HG03159 (cell line): Measurements from ENCODE around the gene KCNMB2.

Experiments used
- ATAC-seq: cut with Tn5 transposase; IDR thresholded peaks from one replicate; pipeline ENCODE4 v1.9.1; 2021; ENCODE audit warnings: mild to moderate bottlenecking, moderate library complexity; ENCODE audit not compliant: unreplicated experiment

KCNMB2 gene

DNA sequence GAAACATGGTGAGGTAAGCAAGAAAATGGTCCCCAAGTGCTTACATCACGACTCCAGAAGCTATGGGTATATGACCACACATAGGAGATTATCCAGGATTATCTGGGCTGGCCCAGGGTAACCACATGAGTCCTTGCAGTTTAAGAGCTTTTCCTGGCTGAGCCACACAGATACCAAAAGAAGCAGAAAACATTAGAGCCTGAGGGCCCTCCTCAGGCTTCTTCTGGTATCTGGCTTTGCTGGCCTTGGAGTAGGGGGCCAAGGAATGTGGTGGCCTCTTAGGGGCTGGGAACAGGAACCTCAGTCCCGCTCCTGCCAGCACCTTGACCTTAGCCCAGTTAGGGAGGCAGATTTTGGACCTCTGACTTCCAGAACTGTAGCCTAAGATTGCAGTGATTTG, 259.1 kb downstream of the KCNMB2 start:
- no peak for ATAC-seq

DNA sequence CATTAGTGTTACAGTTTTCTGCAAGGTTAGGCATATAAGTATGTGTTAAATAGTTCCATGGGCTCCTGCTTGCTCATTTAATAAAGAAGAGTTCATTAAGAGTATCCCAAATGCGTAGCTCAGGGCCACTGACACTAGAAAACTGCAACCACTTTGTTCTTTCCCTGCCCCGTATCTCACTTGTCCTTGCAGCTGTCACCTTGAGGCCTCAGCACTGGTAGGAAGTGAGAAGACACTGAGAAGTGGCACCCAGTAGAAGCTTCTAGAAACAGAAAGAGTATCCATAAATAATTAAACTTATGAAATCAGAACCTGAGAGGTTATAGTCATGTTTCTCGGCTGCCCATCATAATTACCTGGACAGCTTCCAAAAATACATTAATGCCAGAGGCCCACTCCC, 266.0 kb downstream of the KCNMB2 start:
- ATAC-seq = no peak

- ATAC-seq = no peak
These were observed 266.9 kb downstream of the KCNMB2 start for GRCh38 chr3:178802993-178803693.

DNA sequence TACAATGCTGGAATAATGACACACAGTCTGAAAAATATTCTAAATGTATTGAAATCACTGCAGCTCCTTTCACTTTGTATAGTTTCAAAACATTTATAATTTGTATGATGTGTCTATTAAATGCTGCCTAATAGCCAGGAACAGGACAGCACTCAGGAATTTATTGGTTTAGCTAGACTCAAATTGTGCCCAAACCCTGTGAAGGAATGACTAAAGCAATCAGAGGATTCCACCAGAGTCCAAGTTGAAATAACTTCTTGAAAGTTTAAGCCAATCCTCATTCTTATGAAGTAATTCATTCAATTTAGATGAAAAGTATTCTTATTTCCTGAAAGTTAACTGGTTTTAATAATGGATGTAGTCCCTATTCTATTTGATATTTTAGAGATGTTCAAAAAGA, 268.4 kb downstream of the KCNMB2 start:
- ATAC-seq = no peak

DNA sequence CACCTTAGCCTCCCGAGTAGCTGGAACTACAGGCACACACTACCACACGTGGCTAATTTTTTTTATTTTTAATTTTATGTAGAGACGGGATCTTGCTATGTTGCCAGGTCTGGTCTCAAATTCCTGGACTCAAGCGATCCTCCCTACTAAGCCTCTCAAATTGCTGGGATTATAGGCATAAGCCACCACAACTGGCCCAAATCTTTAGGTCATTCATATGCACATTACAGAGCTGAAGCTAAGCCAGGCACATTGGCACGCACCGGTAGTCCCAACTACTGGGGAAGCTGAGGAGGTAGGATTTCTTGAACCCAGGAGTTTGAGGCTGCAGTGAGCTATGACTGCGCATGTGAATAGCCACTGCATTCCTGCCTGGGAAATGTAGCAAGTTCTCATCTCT, 269.5 kb downstream of the KCNMB2 start:
- no peak for ATAC-seq

DNA sequence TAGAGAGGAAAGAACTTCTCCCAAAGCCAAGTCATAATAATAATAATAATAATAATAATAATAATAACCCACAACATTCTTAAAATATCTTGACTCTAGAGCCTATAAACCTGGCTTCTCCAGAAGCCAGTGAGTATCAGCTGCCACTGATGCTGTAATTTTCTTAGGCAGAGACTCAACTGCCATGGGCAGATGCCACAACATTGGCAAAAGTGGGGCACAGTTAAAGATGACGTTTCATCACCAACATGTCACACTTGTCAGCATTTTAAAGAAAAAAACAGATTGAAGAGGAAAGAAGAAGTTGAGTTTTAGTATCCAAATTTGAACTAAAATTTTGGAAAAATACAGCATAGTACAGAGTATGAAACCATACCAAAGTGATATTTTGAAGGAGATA, 270.4 kb downstream of the KCNMB2 start:
- no peak for ATAC-seq

- ATAC-seq = no peak
These were observed 271.5 kb downstream of the KCNMB2 start for GRCh38 chr3:178807694-178808093.

GRCh38 chr3:178808748-178809147, 272.5 kb downstream of the KCNMB2 start:
- ATAC-seq = no peak

DNA sequence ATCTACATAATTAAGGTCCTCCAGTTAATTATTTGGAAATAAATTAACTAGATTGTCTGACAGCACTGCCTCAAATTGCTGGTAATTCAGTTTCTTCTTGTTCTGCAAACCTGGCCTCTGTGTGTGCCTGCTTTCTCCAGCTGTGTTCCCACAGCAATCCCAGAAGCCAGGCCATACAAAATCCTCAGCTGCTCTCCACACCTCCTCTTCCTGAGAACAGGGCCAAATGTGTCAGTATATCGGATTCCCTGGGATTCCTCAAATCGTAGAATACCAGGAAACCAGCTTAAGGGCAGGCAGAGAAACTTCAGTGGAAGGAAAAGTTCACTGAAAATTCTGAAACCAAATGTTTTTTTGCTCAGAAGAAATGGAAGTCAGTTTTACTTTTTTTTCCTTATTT, 273.9 kb downstream of the KCNMB2 start:
- ATAC-seq = no peak

- no peak for ATAC-seq
These were observed 286.5 kb downstream of the KCNMB2 start for GRCh38 chr3:178822722-178823121.

- no peak for ATAC-seq
These were observed 286.9 kb downstream of the KCNMB2 start for GRCh38 chr3:178823150-178823549.

- ATAC-seq = no peak
These were observed 287.5 kb downstream of the KCNMB2 start for GRCh38 chr3:178823591-178824246.

GRCh38 chr3:178826435-178827123, 290.3 kb downstream of the KCNMB2 start:
- peak; percentile 56 for ATAC-seq

DNA sequence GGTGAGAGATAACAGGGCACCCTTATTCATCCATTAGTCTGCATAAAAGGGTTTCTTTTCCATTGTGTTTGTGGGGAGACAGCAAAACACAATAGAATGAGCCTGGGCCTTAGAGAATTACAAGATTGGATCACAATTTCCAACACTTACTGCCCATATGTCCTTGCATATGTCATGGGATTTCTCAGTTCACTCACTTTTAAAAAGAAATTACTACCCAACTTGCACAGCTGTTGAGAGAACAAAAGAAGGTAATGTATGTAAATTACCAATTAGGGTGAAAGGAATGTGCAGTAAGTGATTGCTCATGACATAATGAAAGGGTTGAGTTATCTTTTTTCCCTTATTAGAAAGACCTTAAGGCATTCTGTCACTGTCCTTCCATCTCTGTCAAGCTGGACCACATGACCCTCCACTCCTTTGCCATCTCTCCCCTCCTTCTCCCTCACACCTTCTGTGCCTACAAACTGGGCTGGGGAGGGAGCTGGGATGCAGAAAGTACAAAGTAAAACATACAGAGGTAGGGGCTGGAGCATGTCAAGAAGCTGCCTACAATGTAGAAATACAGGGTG, 291.1 kb downstream of the KCNMB2 start:
- no peak for ATAC-seq

GRCh38 chr3:178833695-178834094, 297.5 kb downstream of the KCNMB2 start:
- ATAC-seq = no peak

DNA sequence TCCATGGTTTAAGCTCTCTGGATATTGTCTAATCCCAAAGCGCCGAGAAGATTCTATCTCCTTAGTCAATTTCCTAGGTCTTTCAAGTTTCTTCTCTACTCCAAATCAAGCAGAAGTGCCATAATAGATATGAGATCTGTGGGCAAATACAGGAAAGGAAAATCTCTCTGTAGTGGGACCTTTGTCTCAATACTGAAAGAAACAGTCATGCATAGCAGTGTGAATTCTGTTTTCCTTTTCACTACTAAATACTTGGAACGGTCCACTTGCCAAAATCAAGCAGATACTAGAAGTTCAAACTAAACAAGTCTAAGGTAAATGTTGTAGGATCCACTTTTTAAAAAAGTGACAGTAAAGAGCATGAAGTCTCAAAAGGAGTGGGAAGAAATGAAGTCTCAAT, 298.8 kb downstream of the KCNMB2 start:
- no peak for ATAC-seq

DNA sequence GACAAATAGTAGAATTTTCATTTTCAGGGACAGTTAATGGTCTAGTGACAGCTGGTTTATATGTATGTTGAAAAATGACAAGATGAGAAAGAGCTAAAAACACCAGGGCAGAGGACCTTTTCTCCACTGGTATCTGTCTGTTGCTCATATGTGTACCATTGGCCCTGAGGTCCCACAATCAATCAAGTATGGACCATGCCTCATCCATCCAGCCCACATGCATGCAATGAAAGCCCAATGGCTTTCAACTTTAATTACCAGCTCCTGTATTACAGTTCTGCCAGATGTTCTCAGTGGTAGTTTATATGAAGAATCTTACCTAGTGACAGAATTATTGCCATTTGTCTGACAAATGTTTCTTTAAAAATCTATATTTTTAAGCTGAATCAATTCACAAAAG, 301.3 kb downstream of the KCNMB2 start:
- no peak for ATAC-seq

DNA sequence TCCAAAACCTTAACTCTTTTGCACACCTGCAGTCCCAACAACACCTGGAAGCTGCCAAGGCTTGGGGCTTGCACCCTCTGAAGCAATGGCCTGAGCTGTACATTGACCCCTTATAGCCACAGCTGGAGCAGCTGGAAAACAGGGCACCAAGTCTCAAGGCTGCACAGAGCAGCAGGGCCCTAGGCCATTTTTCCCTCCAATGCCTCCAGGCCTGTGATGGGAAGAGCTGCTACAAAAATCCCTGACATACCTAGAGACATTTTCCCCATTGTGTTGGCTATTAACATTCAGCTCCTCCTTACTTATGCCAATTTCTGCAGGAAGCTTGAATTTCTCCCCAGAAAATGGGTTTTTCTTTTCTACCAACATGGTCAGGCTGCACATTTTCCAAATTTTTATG, 304.4 kb downstream of the KCNMB2 start:
- ATAC-seq = no peak

GRCh38 chr3:178841011-178841410, 304.8 kb downstream of the KCNMB2 start:
- no peak for ATAC-seq

DNA sequence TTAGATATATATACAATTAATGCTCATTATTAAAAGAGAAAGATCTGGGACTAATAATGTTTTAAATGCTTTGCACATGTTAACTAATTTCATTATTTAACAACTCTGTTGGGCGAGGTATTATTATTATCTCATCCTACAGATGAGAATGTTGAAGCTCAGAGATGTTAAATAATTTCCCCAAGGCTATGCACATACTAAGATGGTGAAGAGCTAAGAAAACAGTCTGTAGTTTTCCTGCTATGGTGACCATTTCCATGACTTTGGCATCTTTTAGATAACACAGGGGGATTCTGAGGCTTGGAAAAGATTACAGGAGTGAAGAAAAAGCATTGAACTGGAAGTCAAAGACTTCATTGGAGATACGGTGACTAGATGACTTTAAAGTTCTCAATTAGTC, 308.7 kb downstream of the KCNMB2 start:
- ATAC-seq = no peak

DNA sequence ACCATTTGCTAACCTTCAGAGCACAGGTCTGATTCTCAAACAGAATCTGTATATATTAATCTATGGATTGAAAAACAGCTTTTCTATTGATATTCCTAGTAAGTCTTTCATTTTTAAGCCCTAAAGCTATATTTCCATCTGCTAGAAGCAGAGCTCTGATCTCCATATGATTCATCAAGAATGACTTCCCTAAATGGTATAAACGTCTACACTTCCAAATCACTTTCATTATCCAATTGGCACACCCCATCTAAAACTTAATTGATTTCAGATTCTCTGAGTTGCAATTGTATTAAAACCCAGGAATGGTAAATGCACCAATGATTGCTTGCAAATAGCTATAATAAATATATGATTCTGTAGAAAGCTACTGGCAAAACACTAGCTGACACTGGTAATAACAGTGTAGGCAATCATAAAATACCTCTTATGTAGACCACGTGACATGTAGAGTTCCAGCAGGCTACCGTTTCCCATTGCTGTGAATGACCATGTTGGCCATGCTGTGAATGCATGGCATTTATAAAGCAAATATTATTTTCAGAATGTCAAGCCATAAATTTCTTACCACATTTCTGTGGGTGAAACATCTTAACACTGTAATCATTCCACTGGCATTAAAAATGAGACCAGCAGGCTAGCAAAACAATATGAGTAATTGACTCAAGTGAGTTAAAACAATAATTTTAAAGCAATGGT, 309.3 kb downstream of the KCNMB2 start:
- no peak for ATAC-seq
